HL-60 (cell line): Measurements from ENCODE around the gene PCSK5.

Source experiments
- GABPA ChIP-seq: IDR thresholded peaks from 2 replicates; pipeline ENCODE4 v1.6.1; 2012; ENCODE audit warnings: low read depth
- POLR2AphosphoS5 ChIP-seq: IDR thresholded peaks from 2 replicates; pipeline ENCODE4 v1.6.1; 2012; ENCODE audit warnings: low read depth
- TF ChIP-seq, protein P1 (sequence below): IDR thresholded peaks from one replicate; pipeline ENCODE4 v1.5.1; 2011; ENCODE audit warnings: low read length, control low read depth, inconsistent platforms; ENCODE audit not compliant: insufficient read depth
- TF ChIP-seq, protein P2 (sequence below): IDR thresholded peaks from 2 replicates; pipeline ENCODE4 v1.6.1; 2012; ENCODE audit warnings: low read depth; ENCODE audit not compliant: insufficient replicate concordance

DNA sequence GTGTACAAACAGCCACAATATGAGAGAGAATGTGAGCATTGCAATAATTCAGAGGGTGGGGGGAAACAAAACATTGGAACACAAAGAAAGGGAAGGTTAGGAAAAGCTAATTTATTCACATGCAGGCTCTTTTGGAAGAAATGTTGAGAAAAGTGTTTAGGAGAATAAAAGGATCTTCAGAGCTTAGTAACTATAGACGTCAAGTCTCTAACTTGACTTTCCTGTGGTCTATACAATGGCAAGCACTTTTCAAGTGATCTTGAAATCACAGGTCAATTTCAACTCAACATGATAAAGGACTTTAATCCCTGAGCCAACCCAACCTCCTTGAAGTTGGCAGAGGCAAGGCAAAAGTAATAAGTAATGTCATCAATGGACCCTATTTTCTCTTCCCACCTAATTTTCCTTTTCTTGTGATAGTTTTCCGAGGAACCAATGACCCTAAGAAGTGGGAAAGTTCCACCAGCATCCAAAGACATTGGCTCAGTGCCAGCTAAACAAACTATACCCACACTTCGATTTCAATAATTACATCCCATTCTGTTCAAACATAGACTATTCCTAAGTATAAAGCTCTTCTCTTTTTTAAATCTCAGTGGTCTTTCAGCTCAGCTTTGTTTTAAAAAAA lies 480.0 kb downstream of the PCSK5 start:
- TF ChIP-seq, protein P1, sequence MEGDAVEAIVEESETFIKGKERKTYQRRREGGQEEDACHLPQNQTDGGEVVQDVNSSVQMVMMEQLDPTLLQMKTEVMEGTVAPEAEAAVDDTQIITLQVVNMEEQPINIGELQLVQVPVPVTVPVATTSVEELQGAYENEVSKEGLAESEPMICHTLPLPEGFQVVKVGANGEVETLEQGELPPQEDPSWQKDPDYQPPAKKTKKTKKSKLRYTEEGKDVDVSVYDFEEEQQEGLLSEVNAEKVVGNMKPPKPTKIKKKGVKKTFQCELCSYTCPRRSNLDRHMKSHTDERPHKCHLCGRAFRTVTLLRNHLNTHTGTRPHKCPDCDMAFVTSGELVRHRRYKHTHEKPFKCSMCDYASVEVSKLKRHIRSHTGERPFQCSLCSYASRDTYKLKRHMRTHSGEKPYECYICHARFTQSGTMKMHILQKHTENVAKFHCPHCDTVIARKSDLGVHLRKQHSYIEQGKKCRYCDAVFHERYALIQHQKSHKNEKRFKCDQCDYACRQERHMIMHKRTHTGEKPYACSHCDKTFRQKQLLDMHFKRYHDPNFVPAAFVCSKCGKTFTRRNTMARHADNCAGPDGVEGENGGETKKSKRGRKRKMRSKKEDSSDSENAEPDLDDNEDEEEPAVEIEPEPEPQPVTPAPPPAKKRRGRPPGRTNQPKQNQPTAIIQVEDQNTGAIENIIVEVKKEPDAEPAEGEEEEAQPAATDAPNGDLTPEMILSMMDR, result no peak
- TF ChIP-seq, protein P2, sequence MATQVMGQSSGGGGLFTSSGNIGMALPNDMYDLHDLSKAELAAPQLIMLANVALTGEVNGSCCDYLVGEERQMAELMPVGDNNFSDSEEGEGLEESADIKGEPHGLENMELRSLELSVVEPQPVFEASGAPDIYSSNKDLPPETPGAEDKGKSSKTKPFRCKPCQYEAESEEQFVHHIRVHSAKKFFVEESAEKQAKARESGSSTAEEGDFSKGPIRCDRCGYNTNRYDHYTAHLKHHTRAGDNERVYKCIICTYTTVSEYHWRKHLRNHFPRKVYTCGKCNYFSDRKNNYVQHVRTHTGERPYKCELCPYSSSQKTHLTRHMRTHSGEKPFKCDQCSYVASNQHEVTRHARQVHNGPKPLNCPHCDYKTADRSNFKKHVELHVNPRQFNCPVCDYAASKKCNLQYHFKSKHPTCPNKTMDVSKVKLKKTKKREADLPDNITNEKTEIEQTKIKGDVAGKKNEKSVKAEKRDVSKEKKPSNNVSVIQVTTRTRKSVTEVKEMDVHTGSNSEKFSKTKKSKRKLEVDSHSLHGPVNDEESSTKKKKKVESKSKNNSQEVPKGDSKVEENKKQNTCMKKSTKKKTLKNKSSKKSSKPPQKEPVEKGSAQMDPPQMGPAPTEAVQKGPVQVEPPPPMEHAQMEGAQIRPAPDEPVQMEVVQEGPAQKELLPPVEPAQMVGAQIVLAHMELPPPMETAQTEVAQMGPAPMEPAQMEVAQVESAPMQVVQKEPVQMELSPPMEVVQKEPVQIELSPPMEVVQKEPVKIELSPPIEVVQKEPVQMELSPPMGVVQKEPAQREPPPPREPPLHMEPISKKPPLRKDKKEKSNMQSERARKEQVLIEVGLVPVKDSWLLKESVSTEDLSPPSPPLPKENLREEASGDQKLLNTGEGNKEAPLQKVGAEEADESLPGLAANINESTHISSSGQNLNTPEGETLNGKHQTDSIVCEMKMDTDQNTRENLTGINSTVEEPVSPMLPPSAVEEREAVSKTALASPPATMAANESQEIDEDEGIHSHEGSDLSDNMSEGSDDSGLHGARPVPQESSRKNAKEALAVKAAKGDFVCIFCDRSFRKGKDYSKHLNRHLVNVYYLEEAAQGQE, result no peak
- TF ChIP-seq POLR2AphosphoS5 (no peak), GABPA (no peak)
